GM12875 (cell line): ENCODE data around the gene UPP1.
"Not testable (repeated sequence)": the region's sequence is repeated elsewhere in the genome, so short reads cannot be mapped to it uniquely, and the experiment has no call there.

Source experiments
- H3K4me3 ChIP-seq: one replicate; pipeline ENCODE4 v1.5.1; 2011; ENCODE audit warnings: low read depth, low read length, control low read depth
- CTCF ChIP-seq: IDR thresholded peaks from 2 replicates; pipeline ENCODE4 v1.5.1; 2011; ENCODE audit warnings: low read depth, mild to moderate bottlenecking, control low read depth, inconsistent platforms, low read length, moderate library complexity, borderline replicate concordance; ENCODE audit not compliant: insufficient read depth

Gene UPP1

GRCh38 chr7:48114589-48114988, 25.5 kb downstream of the UPP1 start:
- no peak overlapping the region for H3K4me3 ChIP-seq
- no peak for TF ChIP-seq CTCF

GRCh38 chr7:48116043-48116442, 27.0 kb downstream of the UPP1 start:
- H3K4me3 ChIP-seq = no peak overlapping the region
- no peak for TF ChIP-seq CTCF

- no peak for TF ChIP-seq CTCF
These were observed 29.0 kb downstream of the UPP1 start for GRCh38 chr7:48118041-48118440.

GRCh38 chr7:48120536-48120935, 31.5 kb downstream of the UPP1 start:
- not testable (repeated sequence) for H3K4me3 ChIP-seq

More at GRCh38 chr7:48118041-48118440, 29.0 kb downstream of the UPP1 start:
- no peak overlapping the region for H3K4me3 ChIP-seq

- TF ChIP-seq CTCF = no peak
- no peak overlapping the region for H3K4me3 ChIP-seq
These were observed 37.0 kb downstream of the UPP1 start for GRCh38 chr7:48126037-48126436.

GRCh38 chr7:48130658-48131108, 41.6 kb downstream of the UPP1 start:
- TF ChIP-seq CTCF = no peak
- H3K4me3 ChIP-seq = no peak overlapping the region

GRCh38 chr7:48132792-48133191, 43.7 kb downstream of the UPP1 start:
- TF ChIP-seq CTCF = no peak
- H3K4me3 ChIP-seq = no peak overlapping the region

GRCh38 chr7:48139459-48139858, 50.4 kb downstream of the UPP1 start:
- H3K4me3 ChIP-seq = no peak overlapping the region
- no peak for TF ChIP-seq CTCF
